Measurements from ENCODE around the gene CDH15. TPM values are rescaled to one million over a fixed set of nuclear protein-coding genes. Genes with fewer than 3 reads are reported as not detected.

The CDH15 gene
- total RNA-seq, 2 donors from 2014 or later: 0.64 to 2.7 TPM

- intact Hi-C loops (cut with DNase I): no loop called here
- Histone ChIP-seq H3K27me3 (replicated peaks; ENCODE audit: insufficient read depth) (no peaks in the 10 kb centered on the region), H3K36me3 (no peaks in the 10 kb centered on the region), H3K4me3 (no peak overlapping the region), H3K9me3 (no peaks in the 10 kb centered on the region), H3K4me1 (replicated peaks) (no peaks in the 10 kb centered on the region), H3K27ac (no peak overlapping the region)
- no peak for DNase-seq (ENCODE audit: low spot score)
- WGBS: 67% methylated on average over 22 of the region's 23 CpGs
- TF ChIP-seq POLR2AphosphoS5 (IDR thresholded peaks at IDR 0.05): no peak
- TF ChIP-seq CTCF (IDR thresholded peaks at IDR 0.05): no peak
- no peak for TF ChIP-seq POLR2A (IDR thresholded peaks at IDR 0.05)
These were observed 3.0 kb upstream of the CDH15 start for GRCh38 chr16:89168381-89169189.

- intact Hi-C loops (cut with DNase I): loop anchor here (10.0 kb wide), 1 partner anchor 435 kb away; no protein-coding TSS in a partner anchor
- H3K27ac ChIP-seq: no peak overlapping the region
- 78% methylated on average over 14 of the region's 14 CpGs for WGBS
- H3K36me3 ChIP-seq: no peaks in the 10 kb centered on the region
- H3K4me1 ChIP-seq (replicated peaks): no peaks in the 10 kb centered on the region
- H3K9me3 ChIP-seq: no peaks in the 10 kb centered on the region
- DNase-seq (ENCODE audit: low spot score): no peak
- TF ChIP-seq POLR2A (IDR thresholded peaks at IDR 0.05): no peak
- no peak for TF ChIP-seq POLR2AphosphoS5 (IDR thresholded peaks at IDR 0.05)
- no peak for TF ChIP-seq CTCF (IDR thresholded peaks at IDR 0.05)
- no peak overlapping the region for H3K4me3 ChIP-seq
- H3K27me3 ChIP-seq (replicated peaks; ENCODE audit: insufficient read depth): no peaks in the 10 kb centered on the region
These were observed 1.8 kb upstream of the CDH15 start for GRCh38 chr16:89169778-89170177.

- WGBS: 12% methylated on average over 34 of the region's 34 CpGs
- no peaks in the 10 kb centered on the region for H3K36me3 ChIP-seq
- H3K27ac ChIP-seq: no peak overlapping the region
- no peaks in the 10 kb centered on the region for H3K9me3 ChIP-seq
- TF ChIP-seq POLR2AphosphoS5 (IDR thresholded peaks at IDR 0.05) (no peak), POLR2A (IDR thresholded peaks at IDR 0.05) (no peak), CTCF (IDR thresholded peaks at IDR 0.05) (no peak)
- DNase-seq (ENCODE audit: low spot score): no peak
- H3K4me1 ChIP-seq (replicated peaks): no peaks in the 10 kb centered on the region
- no peaks in the 10 kb centered on the region for H3K27me3 ChIP-seq (replicated peaks; ENCODE audit: insufficient read depth)
- intact Hi-C loops (cut with DNase I): loop anchor here (10.0 kb wide), 1 partner anchor 436 kb away; no protein-coding TSS in a partner anchor
- H3K4me3 ChIP-seq: peak overlapping the region in 1 of 2 donors; percentile 10
These were observed 967 bp upstream of the CDH15 start for GRCh38 chr16:89170346-89171215.

GRCh38 chr16:89172171-89172527 is 601 bp downstream of the CDH15 start:
- H3K4me1 ChIP-seq (replicated peaks): no peaks in the 10 kb centered on the region
- no peaks in the 10 kb centered on the region for H3K27me3 ChIP-seq (replicated peaks; ENCODE audit: insufficient read depth)
- no peak for DNase-seq (ENCODE audit: low spot score)
- no peaks in the 10 kb centered on the region for H3K36me3 ChIP-seq
- H3K27ac ChIP-seq: no peak overlapping the region
- WGBS: 87% methylated on average over 11 of the region's 11 CpGs
- H3K9me3 ChIP-seq: no peaks in the 10 kb centered on the region
- H3K4me3 ChIP-seq: no peak overlapping the region
- intact Hi-C loops (cut with DNase I): loop anchor here (10.0 kb wide), 1 partner anchor 437 kb away; no protein-coding TSS in a partner anchor
- TF ChIP-seq CTCF (IDR thresholded peaks at IDR 0.05): no peak
- no peak for TF ChIP-seq POLR2AphosphoS5 (IDR thresholded peaks at IDR 0.05)
- no peak for TF ChIP-seq POLR2A (IDR thresholded peaks at IDR 0.05)
